ENCODE results near the gene ABLIM2.

Gene ABLIM2

DNA sequence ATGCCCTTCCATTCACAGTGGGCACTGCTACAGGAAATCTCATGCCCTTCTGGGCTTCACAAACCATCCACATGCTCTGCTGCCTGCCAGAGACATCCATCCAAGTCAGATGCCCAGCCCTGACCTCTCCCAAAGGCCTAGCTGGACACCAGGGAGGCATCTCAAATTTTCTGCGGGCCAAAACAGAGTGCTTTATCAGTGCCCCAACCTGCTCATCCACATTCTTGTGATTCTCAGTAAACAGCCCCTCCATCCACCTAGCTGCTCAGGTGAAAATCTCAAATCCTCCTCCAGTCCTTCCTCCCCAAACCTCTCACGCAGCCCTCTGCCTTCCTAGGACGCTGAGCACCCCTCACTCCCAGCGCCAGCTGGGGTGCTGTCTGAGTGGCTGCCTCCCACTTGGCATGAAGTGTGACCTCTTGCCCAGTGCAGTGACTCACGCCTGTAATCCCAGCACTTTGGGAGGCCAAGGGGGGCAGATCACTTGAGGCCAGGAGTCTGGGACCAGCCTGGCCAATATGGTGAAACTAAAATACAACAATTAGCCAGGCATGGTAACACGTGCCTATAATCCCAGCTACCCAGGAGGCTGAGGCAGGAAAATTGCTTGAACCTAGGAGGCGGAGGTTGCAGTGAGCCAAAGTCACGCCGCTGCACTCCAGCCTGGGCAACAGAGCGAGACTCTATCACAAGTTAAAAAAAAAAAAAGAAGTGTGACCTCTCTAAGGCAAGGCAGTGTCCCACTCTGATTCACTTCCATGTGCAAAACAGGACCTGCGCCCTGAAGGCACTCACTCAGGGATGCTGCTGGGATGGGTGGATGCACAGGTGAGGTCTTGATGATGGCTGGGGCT, 217.3 kb downstream of the ABLIM2 start:
- no peaks in the 10 kb centered on the region for H3K9me3 ChIP-seq (ENCODE audit: control insufficient read depth, low read length)
- WGBS, 2 experiments = 89 to 90% methylated on average over 11 of the region's 11 CpGs
- H3K4me1 ChIP-seq (ENCODE audit: control insufficient read depth, insufficient read depth, low read length) = peaks cover 7% of the 10 kb centered on the region
- H3K36me3 ChIP-seq (ENCODE audit: control insufficient read depth, insufficient read depth, low read length) = no peaks in the 10 kb centered on the region
- H3K4me3 ChIP-seq (ENCODE audit: insufficient read depth, low read depth, low read length) = no peak overlapping the region
- peaks cover 18% of the 10 kb centered on the region for H3K27me3 ChIP-seq (ENCODE audit: control insufficient read depth, insufficient read depth, low read length, poor library complexity, severe bottlenecking)
- H3K27ac ChIP-seq (ENCODE audit: insufficient read depth, low read depth, low read length, poor library complexity, severe bottlenecking) = no peak overlapping the region

DNA sequence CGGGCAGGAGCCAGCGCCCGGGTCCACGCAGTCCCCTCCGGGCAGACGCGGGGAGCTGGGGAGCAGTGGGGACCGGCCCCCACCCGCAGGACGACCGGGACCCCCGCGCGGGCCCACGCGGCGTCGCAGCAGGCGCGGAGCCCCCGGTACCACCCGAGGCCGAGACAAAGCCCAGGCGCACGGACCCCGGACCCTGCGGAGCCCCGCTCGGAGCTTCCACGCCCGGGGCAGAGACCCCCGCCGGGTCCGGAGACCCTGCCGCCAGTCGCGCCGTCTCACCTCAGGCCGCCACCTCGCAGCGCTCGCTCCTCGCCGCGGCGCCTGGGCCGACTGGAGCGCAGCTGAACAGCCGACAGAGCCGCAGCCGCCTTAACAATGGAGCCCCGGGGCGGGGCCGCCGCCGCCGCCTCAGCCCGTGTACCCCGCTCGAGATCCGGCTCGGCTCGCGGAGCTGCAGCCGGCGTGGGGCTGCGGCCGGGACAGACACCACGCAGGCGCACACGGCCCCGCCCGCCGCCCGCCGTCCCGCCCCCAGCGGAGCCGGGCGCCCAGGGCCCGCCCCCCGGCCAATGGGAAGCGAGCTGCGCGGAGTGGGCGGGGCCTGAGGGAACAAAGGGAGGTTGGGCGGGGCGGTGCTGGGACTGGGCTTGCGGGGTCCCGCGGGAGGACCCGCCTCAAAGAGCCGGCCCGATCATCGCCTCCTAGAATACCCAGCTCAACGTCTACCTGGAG, 219.1 kb downstream of the ABLIM2 start, which contains the start of gene AFAP1:
Gene AFAP1 (minus strand): TSS at position 485 of the 732 bp plus-strand sequence. CDS start 67,783 bp downstream, outside the sequence.
- no peak within 1 kb of the TSS for H3K27ac ChIP-seq (ENCODE audit: insufficient read depth, low read depth, low read length, poor library complexity, severe bottlenecking)
- peaks cover 18% of the 10 kb centered on the region for H3K27me3 ChIP-seq (ENCODE audit: control insufficient read depth, insufficient read depth, low read length, poor library complexity, severe bottlenecking)
- peaks cover 7% of the 10 kb centered on the region for H3K4me1 ChIP-seq (ENCODE audit: control insufficient read depth, insufficient read depth, low read length)
- H3K9me3 ChIP-seq (ENCODE audit: control insufficient read depth, low read length) = no peaks in the 10 kb centered on the region
- 0% methylated on average over 96 of the region's 96 CpGs for WGBS, 2 experiments
- H3K36me3 ChIP-seq (ENCODE audit: control insufficient read depth, insufficient read depth, low read length) = no peaks in the 10 kb centered on the region
- peak within 1 kb of the TSS; percentile 83 for H3K4me3 ChIP-seq (ENCODE audit: insufficient read depth, low read depth, low read length)

GRCh38 chr4:7938609-7939376, 219.8 kb downstream of the ABLIM2 start:
- peaks cover 18% of the 10 kb centered on the region for H3K27me3 ChIP-seq (ENCODE audit: control insufficient read depth, insufficient read depth, low read length, poor library complexity, severe bottlenecking)
- peaks cover 7% of the 10 kb centered on the region for H3K4me1 ChIP-seq (ENCODE audit: control insufficient read depth, insufficient read depth, low read length)
- WGBS, 2 experiments = 1% methylated on average over 75 of the region's 75 CpGs
- H3K27ac ChIP-seq (ENCODE audit: insufficient read depth, low read depth, low read length, poor library complexity, severe bottlenecking) = no peak overlapping the region
- H3K36me3 ChIP-seq (ENCODE audit: control insufficient read depth, insufficient read depth, low read length) = no peaks in the 10 kb centered on the region
- H3K9me3 ChIP-seq (ENCODE audit: control insufficient read depth, low read length) = no peaks in the 10 kb centered on the region
- peak overlapping the region; percentile 83 for H3K4me3 ChIP-seq (ENCODE audit: insufficient read depth, low read depth, low read length)

DNA sequence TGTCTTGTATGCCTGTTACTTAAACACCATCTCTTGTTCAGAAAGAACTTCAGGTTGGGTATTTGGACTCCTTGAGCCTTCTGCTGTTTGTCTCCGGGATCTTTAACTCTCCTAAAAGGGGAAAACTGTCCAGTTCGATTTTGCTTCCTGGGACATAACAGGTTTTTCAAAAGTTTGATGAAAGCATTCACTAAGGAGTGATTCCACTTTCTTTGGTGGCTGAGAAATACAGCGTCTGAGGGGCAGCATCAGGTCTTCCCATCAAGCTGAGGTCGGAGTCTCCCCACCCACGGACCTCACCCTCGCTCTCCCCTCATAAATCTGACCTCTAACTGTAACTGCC, 220.4 kb downstream of the ABLIM2 start:
- 21 to 29% methylated on average over 6 of the region's 6 CpGs for WGBS, 2 experiments
- H3K4me3 ChIP-seq (ENCODE audit: insufficient read depth, low read depth, low read length) = peak overlapping the region; percentile 83
- H3K9me3 ChIP-seq (ENCODE audit: control insufficient read depth, low read length) = no peaks in the 10 kb centered on the region
- H3K27ac ChIP-seq (ENCODE audit: insufficient read depth, low read depth, low read length, poor library complexity, severe bottlenecking) = no peak overlapping the region
- peaks cover 7% of the 10 kb centered on the region for H3K4me1 ChIP-seq (ENCODE audit: control insufficient read depth, insufficient read depth, low read length)
- H3K27me3 ChIP-seq (ENCODE audit: control insufficient read depth, insufficient read depth, low read length, poor library complexity, severe bottlenecking) = peaks cover 18% of the 10 kb centered on the region
- no peaks in the 10 kb centered on the region for H3K36me3 ChIP-seq (ENCODE audit: control insufficient read depth, insufficient read depth, low read length)

- Histone ChIP-seq H3K36me3 (ENCODE audit: control insufficient read depth, insufficient read depth, low read length) (no peaks in the 10 kb centered on the region), H3K4me3 (ENCODE audit: insufficient read depth, low read depth, low read length) (no peak overlapping the region), H3K27me3 (ENCODE audit: control insufficient read depth, insufficient read depth, low read length, poor library complexity, severe bottlenecking) (peaks cover 18% of the 10 kb centered on the region), H3K27ac (ENCODE audit: insufficient read depth, low read depth, low read length, poor library complexity, severe bottlenecking) (no peak overlapping the region), H3K9me3 (ENCODE audit: control insufficient read depth, low read length) (no peaks in the 10 kb centered on the region), H3K4me1 (ENCODE audit: control insufficient read depth, insufficient read depth, low read length) (peaks cover 4% of the 10 kb centered on the region)
- 92 to 97% methylated on average over 1 of the region's 2 CpGs for WGBS, 2 experiments
Measured at GRCh38 chr4:7937006-7937405, 221.6 kb downstream of the ABLIM2 start.

- Histone ChIP-seq H3K4me1 (ENCODE audit: control insufficient read depth, insufficient read depth, low read length) (peaks cover 12% of the 10 kb centered on the region), H3K9me3 (ENCODE audit: control insufficient read depth, low read length) (no peaks in the 10 kb centered on the region), H3K4me3 (ENCODE audit: insufficient read depth, low read depth, low read length) (no peak overlapping the region), H3K36me3 (ENCODE audit: control insufficient read depth, insufficient read depth, low read length) (no peaks in the 10 kb centered on the region), H3K27ac (ENCODE audit: insufficient read depth, low read depth, low read length, poor library complexity, severe bottlenecking) (no peak overlapping the region), H3K27me3 (ENCODE audit: control insufficient read depth, insufficient read depth, low read length, poor library complexity, severe bottlenecking) (peaks cover 12% of the 10 kb centered on the region)
- WGBS, 2 experiments = 85 to 89% methylated on average over 14 of the region's 14 CpGs
Measured at GRCh38 chr4:7933651-7934510, 224.7 kb downstream of the ABLIM2 start.

DNA sequence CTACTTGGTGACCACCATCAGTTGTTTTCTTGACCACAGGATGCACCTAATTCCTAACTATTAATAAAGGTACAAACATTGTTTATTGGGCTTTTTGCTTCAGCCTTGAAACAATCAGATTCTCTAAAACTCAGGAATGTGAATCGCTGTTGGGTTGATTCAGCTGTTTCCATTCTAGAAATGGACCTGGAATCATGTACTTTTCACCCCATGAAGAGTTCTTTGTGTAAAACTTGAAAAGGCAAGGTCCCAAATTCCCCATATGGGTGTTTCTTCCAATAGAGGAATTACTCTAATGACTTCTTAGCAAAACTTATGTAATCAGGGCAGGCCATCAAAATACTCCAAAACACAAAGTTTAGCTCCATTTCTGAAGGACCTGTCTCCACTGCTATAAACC, 226.3 kb downstream of the ABLIM2 start:
- Histone ChIP-seq H3K4me1 (ENCODE audit: control insufficient read depth, insufficient read depth, low read length) (peaks cover 14% of the 10 kb centered on the region), H3K27me3 (ENCODE audit: control insufficient read depth, insufficient read depth, low read length, poor library complexity, severe bottlenecking) (no peaks in the 10 kb centered on the region), H3K9me3 (ENCODE audit: control insufficient read depth, low read length) (no peaks in the 10 kb centered on the region), H3K36me3 (ENCODE audit: control insufficient read depth, insufficient read depth, low read length) (no peaks in the 10 kb centered on the region), H3K4me3 (ENCODE audit: insufficient read depth, low read depth, low read length) (no peak overlapping the region), H3K27ac (ENCODE audit: insufficient read depth, low read depth, low read length, poor library complexity, severe bottlenecking) (no peak overlapping the region)
- 94 to 97% methylated on average over 1 of the region's 1 CpG for WGBS, 2 experiments

- Histone ChIP-seq H3K4me3 (ENCODE audit: insufficient read depth, low read depth, low read length) (no peak overlapping the region), H3K9me3 (ENCODE audit: control insufficient read depth, low read length) (no peaks in the 10 kb centered on the region), H3K4me1 (ENCODE audit: control insufficient read depth, insufficient read depth, low read length) (peaks cover 14% of the 10 kb centered on the region), H3K27me3 (ENCODE audit: control insufficient read depth, insufficient read depth, low read length, poor library complexity, severe bottlenecking) (no peaks in the 10 kb centered on the region), H3K27ac (ENCODE audit: insufficient read depth, low read depth, low read length, poor library complexity, severe bottlenecking) (peak overlapping the region; percentile 2), H3K36me3 (ENCODE audit: control insufficient read depth, insufficient read depth, low read length) (no peaks in the 10 kb centered on the region)
- WGBS, 2 experiments = 14 to 16% methylated on average over 7 of the region's 7 CpGs
Measured at GRCh38 chr4:7929118-7929951, 229.3 kb downstream of the ABLIM2 start.

- no peak overlapping the region for H3K4me3 ChIP-seq (ENCODE audit: insufficient read depth, low read depth, low read length)
- H3K27me3 ChIP-seq (ENCODE audit: control insufficient read depth, insufficient read depth, low read length, poor library complexity, severe bottlenecking) = no peaks in the 10 kb centered on the region
- no peak overlapping the region for H3K27ac ChIP-seq (ENCODE audit: insufficient read depth, low read depth, low read length, poor library complexity, severe bottlenecking)
- peaks cover 14% of the 10 kb centered on the region for H3K4me1 ChIP-seq (ENCODE audit: control insufficient read depth, insufficient read depth, low read length)
- 84 to 91% methylated on average over 7 of the region's 7 CpGs for WGBS, 2 experiments
- H3K9me3 ChIP-seq (ENCODE audit: control insufficient read depth, low read length) = no peaks in the 10 kb centered on the region
- H3K36me3 ChIP-seq (ENCODE audit: control insufficient read depth, insufficient read depth, low read length) = no peaks in the 10 kb centered on the region
Measured at GRCh38 chr4:7928711-7929110, 229.9 kb downstream of the ABLIM2 start.
